Endothelial cell of umbilical vein (primary cell): ENCODE measurements around the gene PPP2R2C. TPM values are rescaled to one million over a fixed set of nuclear protein-coding genes. Genes with fewer than 3 reads are reported as not detected.

Experiments used
- BruUV-seq: library from RNA; stranded (reverse); fragments of 400-500 nt; replicated peaks from 2 replicates; lab custom pipeline; 2021; lab: Mats Ljungman, UMichigan
- CTCF ChIA-PET: fragments of 300-600, 350-600 bp; sonication (Branson Sonifier 250); formaldehyde crosslinking; loops from one replicate; lab custom pipeline; 2021; ENCODE audit warnings: antibody characterized with exemption, inconsistent platforms; lab: Charles Lee
- POLR2A ChIA-PET: fragments of 300-600, 350-600 bp; sonication (Branson Sonifier 250); formaldehyde crosslinking; loops from one replicate; lab custom pipeline; 2021; ENCODE audit warnings: antibody characterized with exemption, inconsistent platforms; lab: Charles Lee
- DNase-seq: peaks from one replicate; pipeline ENCODE4 v3.0.0-alpha.2; 2011; ENCODE audit warnings: low read depth, low spot score
- FAIRE-seq: peaks from 2 replicates; lab custom pipeline; 2011; peaks lifted over from hg19 to GRCh38; lab: Jason Lieb, UNC
- H2AFZ ChIP-seq: 2 replicates; pipeline ENCODE4 v1.6.0; 2012; ENCODE audit warnings: low read depth, low read length, control low read depth, inconsistent platforms
- H3K27ac ChIP-seq: 2 replicates; pipeline ENCODE4 v1.5.1; 2011; ENCODE audit warnings: low read depth, mild to moderate bottlenecking, control low read depth, low read length, moderate library complexity; ENCODE audit not compliant: insufficient read depth
- H3K27me3 ChIP-seq, 2 experiments: 2 replicates each; pipeline versions ENCODE4 v1.6.0 to v1.6.1; 2011; ENCODE audit warnings: low read length in 2 of 2, mixed read lengths in 1 of 2; ENCODE audit not compliant: control insufficient read depth in 2 of 2, insufficient read depth in 2 of 2
- H3K36me3 ChIP-seq, 2 experiments: 2 replicates in 1 of 2; 3 replicates in 1 of 2; pipeline ENCODE4 v1.5.1; 2011; ENCODE audit warnings: low read length in 2 of 2, mild to moderate bottlenecking in 1 of 2, moderate library complexity in 1 of 2; ENCODE audit not compliant: control insufficient read depth in 2 of 2, insufficient read depth in 2 of 2; ENCODE audit errors: extremely low read depth in 1 of 2
- H3K4me1 ChIP-seq: 3 replicates; pipeline ENCODE4 v1.5.1; 2011; ENCODE audit warnings: mild to moderate bottlenecking, low read length; ENCODE audit not compliant: control insufficient read depth, insufficient read depth; ENCODE audit errors: extremely low read depth
- H3K4me2 ChIP-seq: 2 replicates; pipeline ENCODE4 v1.6.1; 2011; ENCODE audit warnings: low read length, control low read depth, mixed read lengths; ENCODE audit not compliant: insufficient read depth
- H3K4me3 ChIP-seq, 3 experiments: fragments of 200-600 bp in 1 of 3; sonication (generic), shearing (Covaris generic) in 1 of 3; replicated peaks in 1 of 3; 2 replicates each; pipeline ENCODE4 v1.5.1; 2011 to 2016; ENCODE audit warnings: control low read depth in 3 of 3, low read length in 3 of 3, mild to moderate bottlenecking in 2 of 3, inconsistent platforms in 1 of 3, low read depth in 1 of 3, moderate library complexity in 1 of 3; ENCODE audit not compliant: insufficient read depth in 1 of 3
- H3K79me2 ChIP-seq: 2 replicates; pipeline ENCODE4 v1.6.0; 2012; ENCODE audit warnings: low read length, inconsistent platforms; ENCODE audit not compliant: control insufficient read depth, insufficient read depth
- H3K9ac ChIP-seq: replicated peaks from 2 replicates; pipeline ENCODE3; 2011; ENCODE audit warnings: low read length, control low read depth; ENCODE audit not compliant: insufficient read depth; ENCODE audit errors: extremely low read depth
- H3K9me1 ChIP-seq: replicated peaks from 3 replicates; pipeline ENCODE4 v1.6.0; 2011; ENCODE audit warnings: mild to moderate bottlenecking, low read length; ENCODE audit not compliant: control insufficient read depth, insufficient read depth; ENCODE audit errors: extremely low read depth
- H3K9me3 ChIP-seq: replicated peaks from 2 replicates; pipeline ENCODE4 v1.5.1; 2012; ENCODE audit warnings: low read length, inconsistent platforms; ENCODE audit not compliant: control insufficient read depth, insufficient read depth
- H4K20me1 ChIP-seq: replicated peaks from 2 replicates; pipeline ENCODE3; 2011; ENCODE audit warnings: mild to moderate bottlenecking, low read length; ENCODE audit not compliant: control insufficient read depth, insufficient read depth; ENCODE audit errors: extremely low read depth
- EZH2 ChIP-seq: IDR thresholded peaks from 2 replicates; pipeline ENCODE4 v1.6.1; 2012; ENCODE audit warnings: borderline replicate concordance, low read depth, mild to moderate bottlenecking, moderate library complexity, low read length, inconsistent platforms; ENCODE audit not compliant: severe bottlenecking
- GATA2 ChIP-seq: IDR thresholded peaks from 2 replicates; pipeline ENCODE4 v1.7.0; 2011; ENCODE audit warnings: low read depth, mild to moderate bottlenecking, moderate library complexity, mixed read lengths, low read length; ENCODE audit not compliant: insufficient read length, insufficient read depth
- JUN ChIP-seq: IDR thresholded peaks from 2 replicates; pipeline ENCODE4 v1.6.1; 2011; ENCODE audit warnings: borderline replicate concordance, low read depth; ENCODE audit not compliant: insufficient read length, insufficient read depth
- MYC ChIP-seq: IDR thresholded peaks from one replicate; pipeline ENCODE4 v1.6.1; 2011; ENCODE audit warnings: mild to moderate bottlenecking, low read depth, low read length
- POLR2A ChIP-seq: IDR thresholded peaks from 2 replicates; pipeline ENCODE4 v1.6.1; 2012; ENCODE audit warnings: low read depth, mild to moderate bottlenecking, control low read depth, low read length
- POLR2AphosphoS5 ChIP-seq: IDR thresholded peaks from 2 replicates; pipeline ENCODE4 v1.6.1; 2012; ENCODE audit warnings: low read depth, mild to moderate bottlenecking, control low read depth, low read length, moderate library complexity; ENCODE audit not compliant: insufficient read depth
- dilution Hi-C: fragments of 300-500 bp; cut with MboI; formaldehyde crosslinking; loops from one replicate; pipeline ENCODE4 v1.15.0; 2019; ENCODE audit warnings: low sequenced_read_pairs; ENCODE audit not compliant: extremely low pct_ligation_motif_present
- intact Hi-C: fragments of 100-400 bp; cut with micrococcal nuclease; formaldehyde crosslinking; loops from one replicate; pipeline ENCODE4 v1.10.0; 2022
- polyA plus RNA-seq, 4 experiments: library from polyadenylated mRNA; depleted of rRNA in 3 of 4; stranded (reverse) in 3 of 4; unstranded in 1 of 4; fragments of >200 nt; gene quantifications; 2 replicates each; pipeline versions ENCODE4 v1.2.1 to v1.2.3, GENCODE V29; 2011 to 2012; ENCODE audit warnings: missing spikeins in 1 of 4
- total RNA-seq: library from RNA; stranded (reverse); gene quantifications from 2 replicates; pipeline ENCODE4 v1.2.3, GENCODE V29; 2021
- TF ChIP-seq, protein P1 (sequence below), 2 donors: IDR thresholded peaks; 1 replicate in 1 of 2; 2 replicates in 1 of 2; pipeline ENCODE4 v1.5.1; 2011; ENCODE audit warnings: low read length in 2 of 2, mild to moderate bottlenecking in 2 of 2, moderate library complexity in 2 of 2, control low read depth in 1 of 2, inconsistent platforms in 1 of 2, low read depth in 1 of 2; ENCODE audit not compliant: insufficient read depth in 1 of 2; ENCODE audit errors: extremely low read depth in 1 of 2

The PPP2R2C gene
- total and polyA plus RNA-seq, 2 donors (not counting 3 experiments of a cell fraction or from before 2014, with no cell fraction given) = 0.03 to 0.09 TPM

DNA sequence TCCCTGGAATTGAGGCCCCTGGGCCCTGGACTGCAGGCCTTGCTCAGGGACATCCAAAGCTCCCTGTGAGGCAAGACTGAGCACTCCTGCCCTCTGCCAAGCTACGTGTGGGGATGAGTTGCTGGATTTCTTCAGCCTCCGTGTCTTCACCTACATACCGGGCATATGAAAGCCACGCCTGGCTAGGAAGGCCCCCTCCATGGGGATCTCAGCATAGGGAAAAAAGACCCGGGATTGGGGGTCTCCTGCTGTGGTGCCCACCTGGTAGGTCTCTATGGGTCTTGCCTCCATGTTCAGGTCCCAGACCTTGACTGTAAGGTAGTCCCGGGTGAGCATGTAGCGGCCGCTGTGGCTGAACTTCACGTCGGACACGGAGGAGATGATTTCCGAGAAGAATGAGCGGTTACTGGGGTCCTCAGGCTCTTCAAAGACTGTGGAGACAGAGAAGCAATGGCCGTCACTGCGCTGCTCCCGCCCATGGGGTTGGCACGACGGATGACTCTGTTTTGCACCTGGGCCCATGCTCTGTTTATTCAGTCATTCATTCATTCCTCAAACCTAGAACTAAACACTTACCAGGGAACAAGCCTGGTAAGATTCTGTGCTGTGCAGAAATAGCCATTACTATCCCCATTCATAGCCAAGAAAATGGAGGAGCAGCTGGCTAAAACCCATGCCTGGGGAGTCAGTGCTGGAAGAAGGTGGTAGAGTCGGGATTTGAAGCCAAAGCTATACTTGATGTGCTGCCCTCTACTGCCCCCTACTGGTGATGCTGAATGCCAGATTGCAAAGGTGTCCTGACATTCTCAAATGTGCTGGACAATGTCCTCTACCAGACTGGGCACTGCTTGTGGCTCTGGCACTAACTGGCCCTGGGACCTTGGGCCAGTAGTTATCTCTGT, 138.9 kb downstream of the PPP2R2C start:
- intact Hi-C loops = no loop called here
- BruUV-seq = no TSS peak
- no peak overlapping the region for H3K4me2 ChIP-seq
- no peak overlapping the region for H2AFZ ChIP-seq
- FAIRE-seq (no peak), DNase-seq (no peak)
- no peaks in the 10 kb centered on the region for H3K9me1 ChIP-seq
- TF ChIP-seq JUN = no peak
- TF ChIP-seq, protein P1, sequence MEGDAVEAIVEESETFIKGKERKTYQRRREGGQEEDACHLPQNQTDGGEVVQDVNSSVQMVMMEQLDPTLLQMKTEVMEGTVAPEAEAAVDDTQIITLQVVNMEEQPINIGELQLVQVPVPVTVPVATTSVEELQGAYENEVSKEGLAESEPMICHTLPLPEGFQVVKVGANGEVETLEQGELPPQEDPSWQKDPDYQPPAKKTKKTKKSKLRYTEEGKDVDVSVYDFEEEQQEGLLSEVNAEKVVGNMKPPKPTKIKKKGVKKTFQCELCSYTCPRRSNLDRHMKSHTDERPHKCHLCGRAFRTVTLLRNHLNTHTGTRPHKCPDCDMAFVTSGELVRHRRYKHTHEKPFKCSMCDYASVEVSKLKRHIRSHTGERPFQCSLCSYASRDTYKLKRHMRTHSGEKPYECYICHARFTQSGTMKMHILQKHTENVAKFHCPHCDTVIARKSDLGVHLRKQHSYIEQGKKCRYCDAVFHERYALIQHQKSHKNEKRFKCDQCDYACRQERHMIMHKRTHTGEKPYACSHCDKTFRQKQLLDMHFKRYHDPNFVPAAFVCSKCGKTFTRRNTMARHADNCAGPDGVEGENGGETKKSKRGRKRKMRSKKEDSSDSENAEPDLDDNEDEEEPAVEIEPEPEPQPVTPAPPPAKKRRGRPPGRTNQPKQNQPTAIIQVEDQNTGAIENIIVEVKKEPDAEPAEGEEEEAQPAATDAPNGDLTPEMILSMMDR (IDR thresholded peaks at IDR 0.05; ENCODE audit: extremely low read depth in 1 of 2, insufficient read depth in 1 of 2, low read depth in 1 of 2, low read length in 2 of 2) = peak; percentile 46 to 54
- no peak for TF ChIP-seq POLR2A
- no peak for TF ChIP-seq MYC
- TF ChIP-seq EZH2 = no peak
- no peak for TF ChIP-seq GATA2
- no peak for TF ChIP-seq POLR2AphosphoS5
- no peak overlapping the region for H3K4me3 ChIP-seq
- ChIA-PET POLR2A (no interaction called here), CTCF (interaction anchor here (1.0 to 16.2 kb wide), 6 partner anchors 9 to 335 kb away, joined by 3 to 808 read pairs (median 9); partner anchors contain the start of gene WFS1)
- no peaks in the 10 kb centered on the region for H3K79me2 ChIP-seq
- H4K20me1 ChIP-seq = no peaks in the 10 kb centered on the region
- H3K9ac ChIP-seq = no peak overlapping the region
- peaks cover 3% of the 10 kb centered on the region in 2 experiments for H3K27me3 ChIP-seq
- dilution Hi-C loops = no loop called here
- no peaks in the 10 kb centered on the region for H3K9me3 ChIP-seq
- H3K36me3 ChIP-seq = no peaks in the 10 kb centered on the region
- H3K4me1 ChIP-seq = no peaks in the 10 kb centered on the region
- H3K27ac ChIP-seq = no peak overlapping the region
